Activated CD8-positive, alpha-beta memory T cell treated with anti-CD3 and anti-CD28 coated beads for 48 hours (primary cell): ENCODE data around the gene SMIM32.

ENCODE experiments used
- DNase-seq, 3 experiments: peaks; one replicate each; pipeline ENCODE4 v3.0.0-alpha.2; 2020; ENCODE audit warnings: low read depth in 2 of 3, low spot score in 2 of 3

Gene SMIM32

GRCh38 chr5:136208916-136209315 lies 16.0 kb upstream of the SMIM32 start:
- DNase-seq, result no peak

- no peak for DNase-seq
Observed at GRCh38 chr5:136207631-136208030, 14.7 kb upstream of the SMIM32 start.

- DNase-seq, result no peak
Observed at GRCh38 chr5:136206361-136206760, 13.4 kb upstream of the SMIM32 start.

GRCh38 chr5:136205941-136206340 lies 13.0 kb upstream of the SMIM32 start:
- DNase-seq, result no peak

GRCh38 chr5:136205061-136205702 lies 12.2 kb upstream of the SMIM32 start:
- no peak for DNase-seq

- no peak for DNase-seq
Observed at GRCh38 chr5:136203303-136203922, 10.5 kb upstream of the SMIM32 start.

- DNase-seq, result no peak
Observed at GRCh38 chr5:136202469-136203205, 9.7 kb upstream of the SMIM32 start.

- no peak for DNase-seq
Observed at GRCh38 chr5:136201870-136202269, 8.9 kb upstream of the SMIM32 start.

- DNase-seq, result no peak
Observed at GRCh38 chr5:136200761-136201160, 7.8 kb upstream of the SMIM32 start.

GRCh38 chr5:136200130-136200529 lies 7.2 kb upstream of the SMIM32 start:
- no peak for DNase-seq

- DNase-seq, result no peak
Observed at GRCh38 chr5:136199408-136199807, 6.4 kb upstream of the SMIM32 start.

GRCh38 chr5:136198453-136198852 lies 5.5 kb upstream of the SMIM32 start:
- no peak for DNase-seq

GRCh38 chr5:136197462-136198142 lies 4.6 kb upstream of the SMIM32 start:
- no peak for DNase-seq

GRCh38 chr5:136195971-136196820 lies 3.2 kb upstream of the SMIM32 start:
- no peak for DNase-seq

- no peak for DNase-seq
Observed at GRCh38 chr5:136194576-136194975, 1.6 kb upstream of the SMIM32 start.

- DNase-seq, result no peak
Observed at GRCh38 chr5:136193322-136193935, 467 bp upstream of the SMIM32 start.

- no peak for DNase-seq
Observed at GRCh38 chr5:136192015-136192525, 892 bp downstream of the SMIM32 start.

GRCh38 chr5:136191304-136192014 lies 1.5 kb downstream of the SMIM32 start:
- DNase-seq, result no peak

GRCh38 chr5:136190904-136191303 lies 2.1 kb downstream of the SMIM32 start:
- DNase-seq, result no peak
